Tibial nerve (tissue), 4 donors: ENCODE data around the gene DCAF17. TPM values are rescaled to one million over a fixed set of nuclear protein-coding genes. Genes with fewer than 3 reads are reported as not detected.
A peak's percentile ranks its signal among the peaks of the same experiment; 100 is the strongest.

Source experiments
- DNase-seq, 2 donors: peaks; one replicate each; pipeline ENCODE4 v3.0.0-alpha.2; 2019; ENCODE audit warnings: low spot score in 2 of 2
- H3K27ac ChIP-seq, 4 donors: fragments of 200-600 bp; sonication (generic) in 3 of 4; one replicate each; pipeline ENCODE4 v1.5.1; 2017 to 2019; ENCODE audit warnings: mild to moderate bottlenecking in 1 of 4
- H3K27me3 ChIP-seq, 2 donors: fragments of 200-600 bp; sonication (generic) in 1 of 2; one replicate each; pipeline versions ENCODE4 v1.5.1 to v1.6.0; 2017 to 2019
- H3K36me3 ChIP-seq, 3 donors: fragments of 200-600 bp; sonication (generic); one replicate each; pipeline ENCODE4 v1.5.1; 2018 to 2019
- H3K4me1 ChIP-seq, 4 donors: fragments of 200-600 bp; sonication (generic) in 3 of 4; one replicate each; pipeline ENCODE4 v1.5.1; 2017 to 2019
- H3K4me3 ChIP-seq, 4 donors: fragments of 200-600 bp; sonication (generic) in 3 of 4; one replicate each; pipeline ENCODE4 v1.5.1; 2017 to 2019; ENCODE audit warnings: mild to moderate bottlenecking in 1 of 4, moderate library complexity in 1 of 4
- H3K9me3 ChIP-seq, 4 donors: fragments of 200-600 bp; sonication (generic) in 3 of 4; one replicate each; pipeline ENCODE4 v1.5.1; 2017 to 2019
- EP300 ChIP-seq, 2 donors: sonication (generic); formaldehyde crosslinking; IDR thresholded peaks; one replicate each; pipeline ENCODE4 v1.6.1; 2017; ENCODE audit warnings: antibody characterized with exemption in 2 of 2, mild to moderate bottlenecking in 1 of 2
- POLR2A ChIP-seq, 2 donors: fragments of 450-650 bp; IDR thresholded peaks; one replicate each; pipeline ENCODE4 v1.6.1; 2017; ENCODE audit warnings: antibody characterized with exemption in 2 of 2, mild to moderate bottlenecking in 2 of 2, moderate library complexity in 2 of 2
- WGBS, 2 donors: methylation state at CpG; one replicate each; pipeline ENCODE4 v1.1.5; 2018; 5-methylcytosine and 5-hydroxymethylcytosine counted together
- total RNA-seq, 4 donors: library from RNA; depleted of rRNA; stranded (reverse); fragments of >200 nt; gene quantifications; one replicate each; pipeline ENCODE4 v1.1.0, GENCODE V29; 2016
- TF ChIP-seq, protein P1 (sequence below), 5 experiments: fragments of 200-600 bp in 3 of 5; fragments of 450-650 bp in 2 of 5; sonication (generic) in 3 of 5; IDR thresholded peaks; one replicate each; pipeline ENCODE4 v1.5.1; 2016 to 2019; ENCODE audit warnings: antibody characterized with exemption in 5 of 5, mild to moderate bottlenecking in 3 of 5, moderate library complexity in 2 of 5

DCAF17 gene, protein sequence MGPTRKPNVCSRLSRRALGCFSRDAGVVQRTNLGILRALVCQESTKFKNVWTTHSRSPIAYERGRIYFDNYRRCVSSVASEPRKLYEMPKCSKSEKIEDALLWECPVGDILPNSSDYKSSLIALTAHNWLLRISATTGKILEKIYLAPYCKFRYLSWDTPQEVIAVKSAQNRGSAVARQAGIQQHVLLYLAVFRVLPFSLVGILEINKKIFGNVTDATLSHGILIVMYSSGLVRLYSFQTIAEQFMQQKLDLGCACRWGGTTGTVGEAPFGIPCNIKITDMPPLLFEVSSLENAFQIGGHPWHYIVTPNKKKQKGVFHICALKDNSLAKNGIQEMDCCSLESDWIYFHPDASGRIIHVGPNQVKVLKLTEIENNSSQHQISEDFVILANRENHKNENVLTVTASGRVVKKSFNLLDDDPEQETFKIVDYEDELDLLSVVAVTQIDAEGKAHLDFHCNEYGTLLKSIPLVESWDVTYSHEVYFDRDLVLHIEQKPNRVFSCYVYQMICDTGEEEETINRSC
- 10 to 100 TPM; 17.3 to 38.4 (median 23.8) TPM for total RNA-seq

DNA sequence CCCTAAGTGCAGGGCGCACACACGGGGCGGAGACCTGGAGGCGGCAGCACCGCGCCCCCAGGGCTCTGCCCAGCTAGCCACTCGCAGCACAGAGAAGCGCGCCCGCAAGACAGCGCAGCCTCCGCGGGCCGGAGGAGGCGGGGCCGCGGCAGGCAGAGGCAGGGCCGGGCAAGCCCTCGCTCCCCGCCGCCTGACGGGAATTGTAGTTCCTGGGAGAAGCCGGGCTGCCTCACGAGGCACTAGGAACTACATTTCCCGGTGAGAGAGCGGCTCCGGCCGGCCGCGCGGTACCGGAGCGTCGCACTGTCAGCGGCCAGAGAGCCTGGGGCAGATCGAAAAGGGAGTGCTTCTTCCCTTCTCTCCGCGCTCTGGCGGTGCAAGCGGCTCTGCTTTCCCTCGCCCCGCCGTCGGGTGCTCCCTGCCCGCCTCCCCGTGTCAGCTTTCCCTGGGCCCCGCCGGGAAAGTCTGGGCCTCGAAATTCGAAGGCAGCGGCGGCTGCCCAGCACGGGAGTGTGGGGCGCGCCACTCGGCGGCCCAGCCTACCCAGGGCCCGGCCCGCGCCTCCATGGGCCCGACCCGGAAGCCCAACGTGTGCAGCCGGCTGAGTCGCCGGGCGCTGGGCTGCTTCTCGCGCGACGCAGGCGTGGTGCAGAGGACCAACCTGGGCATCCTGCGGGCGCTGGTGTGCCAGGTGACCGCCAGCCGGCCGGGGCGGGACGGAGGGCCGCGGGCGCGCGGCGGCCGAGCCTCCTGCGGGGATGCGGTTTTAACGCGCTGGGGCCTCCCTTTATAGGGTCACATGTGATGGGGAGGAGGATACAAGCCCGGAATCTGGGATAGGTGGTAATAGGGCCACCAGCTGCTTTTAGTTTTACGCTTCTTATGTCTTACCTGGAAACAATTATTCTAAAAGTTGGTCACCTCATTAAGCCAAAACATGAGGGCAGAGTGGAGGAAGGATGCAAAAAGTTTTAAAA lies at the start of gene DCAF17:
TSS of gene DCAF17 (plus strand) at position 214 of the 977 bp plus-strand sequence. CDS start at position 566, 352 bp downstream.
- WGBS, 2 donors, result 0% methylated on average over 36 to 66 of the region's 92 CpGs
- peak within 1 kb of the TSS; percentile 82 to 91 (median 84) for H3K4me3 ChIP-seq
- H3K9me3 ChIP-seq, result peaks cover 0 to 3% (median 0%) of the 10 kb centered on the region in 4 donors
- H3K27me3 ChIP-seq, result no peaks in the 10 kb centered on the region
- peak; percentile 85 to 87 for DNase-seq
- H3K36me3 ChIP-seq, result peaks cover 0 to 35% (median 0%) of the 10 kb centered on the region in 3 donors
- TF ChIP-seq, protein P1, sequence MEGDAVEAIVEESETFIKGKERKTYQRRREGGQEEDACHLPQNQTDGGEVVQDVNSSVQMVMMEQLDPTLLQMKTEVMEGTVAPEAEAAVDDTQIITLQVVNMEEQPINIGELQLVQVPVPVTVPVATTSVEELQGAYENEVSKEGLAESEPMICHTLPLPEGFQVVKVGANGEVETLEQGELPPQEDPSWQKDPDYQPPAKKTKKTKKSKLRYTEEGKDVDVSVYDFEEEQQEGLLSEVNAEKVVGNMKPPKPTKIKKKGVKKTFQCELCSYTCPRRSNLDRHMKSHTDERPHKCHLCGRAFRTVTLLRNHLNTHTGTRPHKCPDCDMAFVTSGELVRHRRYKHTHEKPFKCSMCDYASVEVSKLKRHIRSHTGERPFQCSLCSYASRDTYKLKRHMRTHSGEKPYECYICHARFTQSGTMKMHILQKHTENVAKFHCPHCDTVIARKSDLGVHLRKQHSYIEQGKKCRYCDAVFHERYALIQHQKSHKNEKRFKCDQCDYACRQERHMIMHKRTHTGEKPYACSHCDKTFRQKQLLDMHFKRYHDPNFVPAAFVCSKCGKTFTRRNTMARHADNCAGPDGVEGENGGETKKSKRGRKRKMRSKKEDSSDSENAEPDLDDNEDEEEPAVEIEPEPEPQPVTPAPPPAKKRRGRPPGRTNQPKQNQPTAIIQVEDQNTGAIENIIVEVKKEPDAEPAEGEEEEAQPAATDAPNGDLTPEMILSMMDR (IDR thresholded peaks at IDR 0.05), result peak in 3 of 5 experiments; percentile 20 to 57 (median 52)
- TF ChIP-seq EP300 (IDR thresholded peaks at IDR 0.05) (peak; percentile 47 to 91), POLR2A (IDR thresholded peaks at IDR 0.05) (peak; percentile 51 to 69)
- H3K4me1 ChIP-seq, result peaks cover 0 to 24% (median 8%) of the 10 kb centered on the region in 4 donors
- H3K27ac ChIP-seq, result peak within 1 kb of the TSS; percentile 83 to 98 (median 94)

DNA sequence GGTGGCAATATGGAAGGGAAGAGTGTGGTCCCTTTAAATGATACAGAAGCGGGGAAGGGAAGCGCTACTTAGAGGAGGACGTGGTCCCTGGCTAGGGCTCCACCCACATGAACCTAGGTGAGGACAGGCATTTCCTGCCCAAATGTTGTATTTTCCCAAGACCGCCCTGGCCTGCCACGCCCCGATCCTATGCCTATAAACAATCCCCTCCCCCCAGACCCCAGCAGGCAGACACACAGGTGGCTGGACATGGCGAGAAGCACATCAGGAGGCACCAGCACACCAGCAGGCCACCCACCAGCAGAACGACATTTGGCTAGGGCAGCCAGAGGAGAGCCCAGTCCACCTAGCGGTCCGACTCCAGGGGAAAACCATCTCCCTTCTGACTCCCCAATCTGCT lies 47.4 kb upstream of the DCAF17 start:
- WGBS, 2 donors, result 73 to 88% methylated on average over 10 of the region's 10 CpGs

DNA sequence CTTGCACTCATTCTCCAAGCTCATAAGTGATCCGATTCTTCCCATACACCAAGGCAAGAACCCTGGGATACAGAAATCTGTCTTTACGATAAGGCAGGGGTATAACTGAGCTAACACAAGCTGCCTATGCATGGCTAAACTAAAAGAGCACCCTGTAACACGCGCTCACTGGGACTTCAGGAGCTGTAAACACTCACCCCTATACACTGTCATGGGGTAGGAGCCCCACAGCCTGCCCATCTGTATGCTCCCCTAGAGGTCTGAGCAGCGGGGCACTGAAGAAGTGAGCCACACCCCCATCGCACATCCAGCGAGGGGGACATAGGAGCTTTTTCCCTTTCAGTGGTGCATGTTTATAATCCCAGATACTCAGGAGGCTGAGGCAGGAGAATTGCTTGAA lies 47.0 kb upstream of the DCAF17 start:
- 72 to 77% methylated on average over 7 of the region's 7 CpGs for WGBS, 2 donors
- TF ChIP-seq, protein P1 (IDR thresholded peaks at IDR 0.05), result no peak
- no peak for TF ChIP-seq POLR2A (IDR thresholded peaks at IDR 0.05)
- TF ChIP-seq EP300 (IDR thresholded peaks at IDR 0.05), result no peak

More for the DNA sequence above, 47.4 kb upstream of the DCAF17 start:
- no peak for TF ChIP-seq EP300 (IDR thresholded peaks at IDR 0.05)
- TF ChIP-seq, protein P1 (IDR thresholded peaks at IDR 0.05), result no peak
- TF ChIP-seq POLR2A (IDR thresholded peaks at IDR 0.05), result no peak
- Histone ChIP-seq H3K27ac (no peak overlapping the region), H3K9me3 (no peaks in the 10 kb centered on the region), H3K27me3 (no peaks in the 10 kb centered on the region), H3K4me1 (no peaks in the 10 kb centered on the region), H3K36me3 (peaks cover 0 to 23% (median 0%) of the 10 kb centered on the region in 3 donors), H3K4me3 (no peak overlapping the region)
- no peak for DNase-seq

DNA sequence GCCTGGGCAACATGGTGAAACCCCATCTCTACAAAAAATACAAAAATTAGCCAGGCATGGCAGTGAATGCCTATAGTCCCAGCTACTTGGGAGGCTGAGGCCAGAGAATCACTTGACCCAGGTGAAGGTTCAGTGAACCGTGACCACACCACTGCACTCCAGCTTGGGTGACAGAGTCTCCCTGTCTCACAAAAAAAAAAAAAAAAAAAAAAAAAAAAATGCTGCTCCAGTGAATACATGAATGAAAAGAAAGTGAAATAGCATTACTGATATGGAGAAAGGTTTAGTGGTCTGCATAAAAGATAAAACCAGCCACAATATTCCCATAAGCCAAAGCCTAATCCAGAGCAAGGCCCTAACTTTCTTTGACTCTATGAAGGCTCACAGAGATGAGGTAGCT lies 44.7 kb upstream of the DCAF17 start:
- WGBS, 2 donors, result 96 to 100% methylated on average over 1 of the region's 1 CpG
- H3K27ac ChIP-seq, result no peak overlapping the region
- no peaks in the 10 kb centered on the region for H3K4me1 ChIP-seq
- DNase-seq, result no peak
- no peaks in the 10 kb centered on the region for H3K9me3 ChIP-seq
- no peak overlapping the region for H3K4me3 ChIP-seq
- H3K36me3 ChIP-seq, result peaks cover 0 to 11% (median 0%) of the 10 kb centered on the region in 3 donors
- TF ChIP-seq POLR2A (IDR thresholded peaks at IDR 0.05) (no peak), EP300 (IDR thresholded peaks at IDR 0.05) (no peak)
- TF ChIP-seq, protein P1 (IDR thresholded peaks at IDR 0.05), result no peak
- no peaks in the 10 kb centered on the region for H3K27me3 ChIP-seq

More for the DNA sequence above, 47.0 kb upstream of the DCAF17 start:
- no peak overlapping the region for H3K27ac ChIP-seq
- H3K36me3 ChIP-seq, result peaks cover 0 to 22% (median 0%) of the 10 kb centered on the region in 3 donors
- no peak overlapping the region for H3K4me3 ChIP-seq
- no peak for DNase-seq
- H3K9me3 ChIP-seq, result no peaks in the 10 kb centered on the region
- no peaks in the 10 kb centered on the region for H3K4me1 ChIP-seq
- no peaks in the 10 kb centered on the region for H3K27me3 ChIP-seq
